ENCODE data around the gene RRP9.

- TF ChIP-seq CTCF (IDR thresholded peaks at IDR 0.05; ENCODE audit: low read length) (no peak), EZH2 (optimal IDR thresholded peaks at IDR 0.05; ENCODE audit: low read depth, low read length) (no peak)
Measured at GRCh38 chr3:51966922-51967383, 25.2 kb upstream of the RRP9 start.

All from MM.1S (cell line).